A673 (cell line): Measurements from ENCODE around the gene DDHD1.

ENCODE experiments used
- EZH2 ChIP-seq: fragments of 200-600 bp; sonication (generic); IDR thresholded peaks from 2 replicates; pipeline ENCODE4 v1.6.1; 2017; ENCODE audit warnings: borderline replicate concordance, low read depth, mild to moderate bottlenecking, mixed read lengths, antibody characterized with exemption, low read length; ENCODE audit not compliant: poor library complexity, severe bottlenecking
- TF ChIP-seq, protein P1 (sequence below): fragments of 300-800, 200-600 bp; sonication (generic); conservative IDR thresholded peaks from 2 replicates; pipeline ENCODE4 v1.5.1; 2017; ENCODE audit warnings: low read depth, mild to moderate bottlenecking, antibody characterized with exemption, low read length, moderate library complexity, mixed read lengths

DNA sequence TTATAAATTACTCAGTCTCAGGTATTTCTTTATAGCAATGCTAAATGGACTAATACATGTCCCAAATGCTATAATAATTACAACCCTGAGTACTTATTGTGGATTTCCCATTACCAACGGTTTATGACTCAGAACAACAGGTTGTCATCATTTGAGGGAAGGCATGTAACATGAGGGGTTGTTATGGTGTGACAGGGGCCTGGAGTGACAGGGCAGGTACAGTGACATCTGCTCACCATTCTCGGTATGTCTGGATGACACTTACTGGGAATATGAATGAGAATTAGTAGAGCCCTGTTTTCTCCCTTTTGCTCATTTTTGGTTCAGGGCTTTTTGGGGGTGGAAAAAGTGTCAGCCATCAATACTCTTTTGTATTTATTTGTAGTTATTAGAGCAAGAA is 166.1 kb downstream of the DDHD1 start:
- TF ChIP-seq, protein P1, sequence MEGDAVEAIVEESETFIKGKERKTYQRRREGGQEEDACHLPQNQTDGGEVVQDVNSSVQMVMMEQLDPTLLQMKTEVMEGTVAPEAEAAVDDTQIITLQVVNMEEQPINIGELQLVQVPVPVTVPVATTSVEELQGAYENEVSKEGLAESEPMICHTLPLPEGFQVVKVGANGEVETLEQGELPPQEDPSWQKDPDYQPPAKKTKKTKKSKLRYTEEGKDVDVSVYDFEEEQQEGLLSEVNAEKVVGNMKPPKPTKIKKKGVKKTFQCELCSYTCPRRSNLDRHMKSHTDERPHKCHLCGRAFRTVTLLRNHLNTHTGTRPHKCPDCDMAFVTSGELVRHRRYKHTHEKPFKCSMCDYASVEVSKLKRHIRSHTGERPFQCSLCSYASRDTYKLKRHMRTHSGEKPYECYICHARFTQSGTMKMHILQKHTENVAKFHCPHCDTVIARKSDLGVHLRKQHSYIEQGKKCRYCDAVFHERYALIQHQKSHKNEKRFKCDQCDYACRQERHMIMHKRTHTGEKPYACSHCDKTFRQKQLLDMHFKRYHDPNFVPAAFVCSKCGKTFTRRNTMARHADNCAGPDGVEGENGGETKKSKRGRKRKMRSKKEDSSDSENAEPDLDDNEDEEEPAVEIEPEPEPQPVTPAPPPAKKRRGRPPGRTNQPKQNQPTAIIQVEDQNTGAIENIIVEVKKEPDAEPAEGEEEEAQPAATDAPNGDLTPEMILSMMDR: no peak
- TF ChIP-seq EZH2: no peak
